HTERT RPE-1 (cell line): ENCODE results near the gene CCT2.
"Not testable (repeated sequence)": the region's sequence is repeated elsewhere in the genome, so short reads cannot be mapped to it uniquely, and the experiment has no call there.

Source experiments
- in situ Hi-C: fragments of 300-500 bp; cut with MboI; formaldehyde crosslinking; loops from 4 replicates; pipeline ENCODE4 v1.14.3; 2020; ENCODE audit warnings: low sequenced_read_pairs

Gene CCT2

DNA sequence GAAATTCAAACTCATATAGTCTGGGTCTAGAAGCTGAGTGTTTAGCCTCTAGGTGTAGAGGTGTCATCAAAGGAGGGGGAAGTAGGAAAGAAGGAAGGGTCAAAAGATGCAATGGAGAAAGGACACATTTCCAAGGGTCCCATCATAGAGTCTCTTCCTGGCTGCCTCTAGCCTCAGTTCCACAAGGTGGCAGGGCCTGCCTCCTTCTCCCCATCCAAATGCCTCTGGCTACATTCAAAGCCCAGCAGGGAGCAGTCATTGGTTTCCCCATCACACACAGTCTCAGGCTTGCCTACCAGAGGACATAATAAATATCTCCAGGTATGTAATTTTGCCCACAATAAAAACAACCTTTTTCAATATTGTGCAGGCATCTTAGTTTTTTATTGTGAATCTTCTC is 2.1 kb upstream of the CCT2 start:
- in situ Hi-C loops: no loop called here

DNA sequence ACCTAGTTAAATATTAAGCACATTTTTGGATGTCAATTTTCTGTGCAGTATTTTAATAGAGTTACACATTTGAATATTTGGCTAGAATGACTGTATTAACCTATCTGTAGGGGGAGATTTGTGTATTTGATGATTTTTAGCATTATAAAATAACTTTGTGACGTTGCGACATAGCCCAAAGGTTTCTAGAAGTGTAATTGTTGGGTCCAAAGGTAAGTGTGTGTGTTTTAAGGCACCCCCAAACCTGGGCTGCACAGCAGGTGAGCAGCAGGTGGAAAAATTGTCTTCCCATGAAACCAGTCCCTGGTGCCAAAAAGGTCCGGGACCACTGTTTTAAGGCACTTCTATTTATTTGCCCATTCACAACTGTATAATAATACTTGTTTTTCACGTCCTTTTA is 3.3 kb downstream of the CCT2 start:
- in situ Hi-C loops: no loop called here

DNA sequence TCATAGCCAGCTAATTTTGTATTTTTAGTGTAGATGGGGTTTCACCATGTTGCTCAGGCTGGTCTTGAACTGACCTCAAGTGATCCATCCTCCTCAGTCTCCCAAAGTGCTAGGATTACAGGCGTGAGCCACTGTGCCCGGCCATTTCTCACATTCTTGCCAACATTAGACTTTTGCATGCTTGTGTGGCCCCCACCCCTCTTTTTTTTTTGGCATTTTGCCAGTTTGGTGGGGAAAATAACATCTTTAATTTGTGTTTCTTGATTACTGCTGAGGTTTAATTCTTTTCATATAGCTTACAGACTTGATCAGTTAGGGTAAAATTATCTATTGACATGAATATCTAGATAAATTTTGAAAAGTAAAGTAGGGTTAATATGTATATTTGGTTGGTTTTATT is 3.8 kb downstream of the CCT2 start:
- in situ Hi-C loops: no loop called here

DNA sequence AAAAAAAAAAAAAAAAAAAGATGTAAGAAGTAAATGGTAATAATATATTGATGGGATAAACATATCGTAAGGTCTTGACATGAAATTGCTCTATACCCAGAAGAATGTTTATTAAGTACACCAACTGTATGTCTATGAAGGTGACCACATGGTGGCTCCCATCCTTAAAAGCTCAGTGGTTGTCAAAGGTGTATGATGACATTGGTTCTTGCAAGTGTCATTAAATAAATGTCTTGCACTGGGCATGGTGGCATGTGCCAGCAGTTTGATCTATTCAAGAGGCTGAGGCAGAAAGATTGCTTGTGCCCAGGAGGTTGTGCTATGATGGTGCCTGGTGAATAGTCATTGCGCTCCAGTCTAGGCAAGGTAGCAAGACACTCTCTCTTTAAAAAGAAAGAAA is 10.4 kb downstream of the CCT2 start:
- in situ Hi-C loops: no loop called here

DNA sequence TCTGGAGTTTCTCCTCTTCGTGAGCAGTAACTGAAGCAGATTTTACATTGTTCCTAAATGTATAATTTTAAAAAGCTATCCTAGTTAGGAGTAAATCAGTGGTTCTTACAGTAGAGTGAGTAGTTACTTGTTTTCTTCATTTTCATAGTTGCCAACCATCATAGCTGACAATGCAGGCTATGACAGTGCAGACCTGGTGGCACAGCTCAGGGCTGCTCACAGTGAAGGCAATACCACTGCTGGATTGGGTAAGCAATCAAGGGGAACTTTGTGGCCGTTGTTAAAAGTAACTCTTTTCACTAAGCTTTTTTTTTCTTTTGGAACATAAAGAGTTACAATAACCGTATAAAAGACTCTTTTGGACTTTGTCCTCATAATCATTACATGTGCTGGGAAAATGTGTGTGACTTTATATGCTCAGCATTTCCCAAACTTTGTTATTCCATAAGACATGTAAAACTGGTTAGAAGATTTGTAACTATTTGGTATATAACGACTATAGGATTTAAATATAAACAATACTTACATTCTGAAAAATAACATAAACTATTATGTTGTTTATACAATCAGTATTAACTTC is 13.0 kb downstream of the CCT2 start:
- in situ Hi-C loops: no loop called here

DNA sequence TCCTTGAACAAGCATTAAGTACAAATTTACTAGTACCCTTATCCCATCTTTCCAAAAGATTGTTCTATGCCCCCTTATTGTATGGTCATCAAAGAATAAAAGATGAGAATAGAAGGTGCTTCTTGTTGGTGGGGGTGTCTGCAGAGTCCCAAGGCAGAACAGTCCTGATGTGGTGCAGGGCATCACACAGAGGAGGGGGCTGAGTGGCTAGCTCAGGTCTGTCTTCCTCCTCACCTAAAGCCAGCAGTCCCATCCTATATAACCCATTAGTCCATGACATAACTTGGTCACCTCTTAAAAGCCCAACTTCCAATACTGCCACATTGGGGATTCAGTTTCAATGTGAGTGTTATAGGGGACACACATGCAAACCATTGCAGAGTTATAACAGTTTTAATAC is 15.5 kb downstream of the CCT2 start:
- in situ Hi-C loops: no loop called here

DNA sequence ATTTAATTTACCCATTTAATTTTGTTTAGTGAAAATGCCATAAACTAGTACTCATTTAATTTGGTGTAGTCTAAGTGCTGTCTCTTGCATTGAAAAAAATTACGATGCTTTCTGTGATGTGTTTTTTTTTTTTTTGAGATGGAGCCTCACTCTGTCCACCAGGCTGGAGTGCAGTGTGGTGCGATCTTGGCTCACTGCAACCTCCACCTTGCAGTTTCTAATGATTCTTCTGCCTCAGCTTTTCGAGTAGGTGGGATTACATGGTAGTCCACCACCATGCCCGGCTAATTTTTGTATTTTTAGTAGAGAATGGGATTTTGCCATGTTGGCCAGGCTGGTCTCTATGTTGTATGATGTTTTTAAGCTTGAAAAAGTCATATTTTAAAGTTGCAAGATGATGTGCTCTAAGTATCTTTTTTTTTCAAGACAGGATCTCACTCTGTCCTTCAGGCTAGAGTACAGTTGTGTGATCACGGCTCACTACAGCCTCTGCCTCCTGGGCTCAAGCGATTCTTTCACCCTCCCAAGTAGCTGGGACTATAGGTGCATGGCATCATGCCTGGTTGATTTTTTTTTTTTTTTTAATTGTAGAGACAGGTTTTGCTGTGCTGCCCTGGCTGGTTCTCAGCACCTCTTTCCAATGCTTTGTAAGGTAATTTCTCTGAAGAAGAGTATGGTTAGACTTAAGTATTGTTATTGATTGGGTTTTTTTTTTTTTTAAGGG is 16.9 kb downstream of the CCT2 start:
- in situ Hi-C loops: no loop called here

DNA sequence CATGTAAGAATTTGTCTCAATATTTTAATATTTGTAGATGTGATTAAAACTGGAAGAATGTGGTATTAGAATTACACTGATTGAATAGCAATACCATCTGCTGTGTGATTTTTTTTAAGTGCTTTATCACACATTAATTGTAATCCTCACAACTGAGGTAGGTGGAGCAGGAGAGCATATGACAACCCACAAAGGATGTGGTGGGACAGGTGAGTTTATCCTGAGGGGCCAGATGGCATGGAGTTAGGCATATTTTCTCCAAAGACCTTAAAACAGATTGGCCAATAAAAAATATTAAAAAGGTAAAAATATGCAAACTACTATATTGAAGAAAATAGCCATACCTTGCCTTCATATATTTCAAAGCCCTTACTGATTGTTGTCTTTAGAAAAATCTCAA is 17.7 kb downstream of the CCT2 start:
- in situ Hi-C loops: no loop called here

DNA sequence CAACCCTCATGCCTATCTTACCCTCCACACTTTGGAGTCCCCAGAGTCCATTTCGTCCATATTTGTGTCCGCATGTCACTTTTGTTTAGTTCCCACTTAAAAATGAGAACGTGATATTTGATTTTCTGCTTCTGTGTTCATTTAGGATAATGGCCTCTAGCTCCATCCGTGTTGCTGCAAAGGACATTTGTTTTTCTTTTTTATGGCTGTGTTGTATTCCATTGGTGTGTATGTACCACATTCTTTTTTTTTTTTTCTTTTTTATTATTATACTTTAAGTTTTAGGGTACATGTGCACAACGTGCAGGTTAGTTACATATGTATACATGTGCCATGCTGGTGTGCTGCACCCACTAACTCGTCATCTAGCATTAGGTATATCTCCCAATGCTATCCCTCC is 18.3 kb downstream of the CCT2 start:
- in situ Hi-C loops: not testable (repeated sequence)

DNA sequence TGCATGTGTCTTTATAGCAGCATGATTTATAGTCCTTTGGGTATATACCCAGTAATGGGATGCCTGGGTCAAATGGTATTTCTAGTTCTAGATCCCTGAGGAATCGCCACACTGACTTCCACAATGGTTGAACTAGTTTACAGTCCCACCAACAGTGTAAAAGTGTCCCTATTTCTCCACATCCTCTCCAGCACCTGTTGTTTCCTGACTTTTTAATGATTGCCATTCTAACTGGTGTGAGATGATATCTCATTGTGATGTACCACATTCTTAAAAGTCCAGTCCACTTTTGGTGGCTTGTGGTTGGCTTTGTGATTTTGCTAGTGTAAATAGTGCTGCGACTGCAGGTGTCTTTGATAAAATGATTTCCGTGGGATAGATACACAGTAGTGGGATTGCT is 19.0 kb downstream of the CCT2 start:
- in situ Hi-C loops: not testable (repeated sequence)

DNA sequence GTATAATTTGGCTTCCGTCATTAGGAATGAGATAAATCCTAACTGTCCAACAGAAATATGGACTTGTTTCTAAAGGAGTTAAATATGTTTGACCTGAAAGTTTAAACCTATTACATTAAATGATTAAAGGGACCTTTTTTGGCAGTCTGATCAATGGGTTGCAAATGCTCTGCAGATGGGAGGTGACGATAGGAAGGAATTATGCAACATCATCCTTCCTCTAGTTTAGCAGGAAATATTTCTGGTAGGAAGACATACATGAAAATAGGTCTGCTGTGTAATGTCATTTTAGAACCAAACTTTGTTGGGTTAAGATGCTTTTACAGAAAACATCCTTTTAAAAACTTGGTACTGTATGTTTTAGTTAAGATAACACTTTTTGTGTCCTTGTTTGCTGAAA is 22.9 kb downstream of the CCT2 start:
- in situ Hi-C loops: no loop called here

DNA sequence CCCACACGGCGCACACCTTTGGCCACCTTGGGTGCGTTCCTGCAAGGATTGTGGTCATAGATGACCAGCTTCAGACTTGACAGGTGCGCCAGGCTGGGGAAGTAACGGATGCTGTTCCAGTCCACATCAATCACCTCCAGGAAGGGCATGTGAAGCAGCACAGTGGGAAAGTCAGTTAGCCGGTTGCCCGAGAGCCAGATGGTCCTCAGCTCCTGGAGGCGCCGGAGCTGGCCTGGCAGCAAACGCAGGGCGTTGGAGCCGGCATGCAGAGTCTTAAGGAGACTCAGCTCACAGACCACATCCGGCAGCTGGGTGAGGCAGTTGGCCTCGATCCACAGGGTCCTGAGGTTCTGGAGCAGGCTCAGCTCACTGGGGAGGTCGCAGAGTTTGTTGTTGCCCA is 24.9 kb downstream of the CCT2 start:
- in situ Hi-C loops: no loop called here

DNA sequence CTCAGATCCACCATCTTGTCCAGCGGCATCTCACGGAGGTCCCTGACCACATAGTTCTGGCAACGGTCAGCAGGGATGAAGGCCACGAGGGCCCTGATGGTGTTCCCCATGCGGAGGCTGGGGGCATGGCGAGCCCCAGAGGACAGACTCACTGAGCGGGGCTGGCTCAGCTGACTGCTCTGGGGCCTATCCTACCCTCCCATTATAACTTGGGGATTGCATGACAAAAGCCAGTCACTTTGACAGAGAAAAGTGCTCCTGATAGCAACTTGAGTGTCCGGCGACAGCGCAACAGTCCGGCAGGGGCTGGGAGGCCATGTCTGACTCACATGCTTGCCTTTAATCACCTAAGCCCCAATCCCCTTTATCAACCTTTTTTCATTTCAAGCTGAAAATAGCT is 25.5 kb downstream of the CCT2 start, which contains the start of gene LRRC10:
LRRC10 (minus strand) TSS at position 179 of the 400 bp plus-strand sequence; CDS start at position 110, 69 bp downstream.
- in situ Hi-C loops: no loop called here

DNA sequence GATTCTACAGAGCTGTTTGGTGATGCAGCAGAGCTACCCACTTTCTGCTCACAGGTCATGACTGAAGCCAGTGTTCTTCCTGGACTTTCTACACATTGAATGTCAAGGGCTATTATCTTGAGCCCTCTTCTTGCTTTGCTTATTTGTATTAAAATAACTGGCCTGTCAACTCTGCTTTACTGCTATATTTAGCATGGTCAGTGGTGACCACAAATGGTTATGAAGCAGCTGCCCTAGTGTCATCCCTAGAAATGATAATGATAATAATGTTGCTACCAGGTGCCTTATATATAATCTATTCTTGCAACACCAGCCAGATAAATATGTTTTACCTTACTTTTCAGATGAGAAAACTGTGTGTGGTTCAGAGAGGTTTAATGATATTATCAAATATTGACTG is 28.1 kb downstream of the CCT2 start:
- in situ Hi-C loops: no loop called here

DNA sequence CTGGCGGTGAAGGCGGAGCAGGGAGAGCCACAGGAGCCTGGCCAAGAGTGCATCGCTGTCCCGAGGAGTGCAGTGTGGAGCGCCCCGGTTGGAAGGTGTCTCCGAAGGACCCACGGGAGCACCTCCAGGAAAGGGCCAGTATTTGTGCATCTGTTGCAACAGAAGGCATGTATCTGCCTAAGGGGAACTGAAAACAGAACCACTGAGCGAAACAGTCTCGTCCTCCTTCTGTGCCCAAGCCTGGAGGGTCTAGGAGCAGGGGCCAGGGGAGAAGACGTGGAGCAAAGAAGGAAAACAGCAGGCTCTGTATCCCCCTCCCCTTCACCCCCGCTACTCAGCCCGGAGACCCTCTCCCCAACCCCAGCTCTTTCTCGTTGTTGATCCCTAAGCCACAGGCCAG is 30.8 kb downstream of the CCT2 start:
- in situ Hi-C loops: no loop called here

DNA sequence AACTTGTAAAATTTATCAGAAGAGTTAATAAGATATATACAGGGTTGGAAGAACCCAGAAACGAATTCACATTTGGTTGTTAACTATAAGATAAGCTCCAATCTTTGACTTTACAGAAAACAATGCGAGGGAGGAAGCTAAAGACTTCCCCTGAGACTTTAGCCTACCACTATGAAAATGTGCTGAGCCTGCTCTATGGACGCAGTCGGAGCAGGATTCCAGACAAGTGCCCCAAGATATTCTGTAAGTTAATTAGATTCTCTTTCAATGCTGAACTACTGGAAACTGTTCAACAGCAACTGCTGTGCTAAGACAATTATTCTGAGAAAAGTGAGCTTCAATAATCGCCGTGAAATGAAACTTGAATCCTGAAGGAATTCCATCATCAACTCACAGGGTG is 33.8 kb downstream of the CCT2 start:
- in situ Hi-C loops: no loop called here

DNA sequence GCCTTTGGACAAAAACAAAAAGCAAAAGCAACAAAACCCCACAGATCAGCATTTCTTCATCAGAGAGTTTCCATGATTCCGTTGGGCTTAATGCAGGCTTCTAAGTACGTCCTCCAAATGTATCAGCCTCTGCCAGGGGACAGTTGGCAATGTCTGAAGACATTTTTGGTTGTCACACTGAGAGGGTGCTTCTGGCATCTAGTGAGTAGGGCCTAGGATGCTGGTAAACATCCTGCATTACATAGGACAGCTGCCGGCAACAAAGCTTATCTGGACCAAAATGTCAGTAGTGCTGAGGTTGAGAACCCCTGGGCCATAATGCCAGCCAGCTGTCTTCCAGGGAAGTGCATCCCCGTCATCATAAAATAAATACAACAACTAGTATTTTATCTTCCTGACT is 34.8 kb downstream of the CCT2 start:
- in situ Hi-C loops: no loop called here

DNA sequence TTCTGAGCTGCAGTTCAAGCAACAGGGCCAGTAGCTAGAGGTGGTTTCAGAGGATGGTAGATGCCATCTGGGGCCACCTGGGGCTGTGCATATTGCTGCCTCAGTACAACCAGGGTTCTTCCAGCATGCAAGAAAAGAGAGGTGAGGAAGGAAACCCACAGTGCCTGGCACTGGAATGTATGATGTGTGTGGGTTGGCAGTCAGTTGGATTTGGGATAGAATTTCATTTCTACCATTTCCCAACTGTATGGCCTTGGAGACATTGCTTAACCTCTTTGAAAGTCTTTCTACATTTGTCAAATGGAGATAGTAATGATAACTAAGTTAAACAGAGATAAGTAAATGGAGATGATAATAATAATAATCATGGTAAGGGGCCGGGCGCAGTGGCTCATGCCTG is 35.7 kb downstream of the CCT2 start:
- in situ Hi-C loops: no loop called here

DNA sequence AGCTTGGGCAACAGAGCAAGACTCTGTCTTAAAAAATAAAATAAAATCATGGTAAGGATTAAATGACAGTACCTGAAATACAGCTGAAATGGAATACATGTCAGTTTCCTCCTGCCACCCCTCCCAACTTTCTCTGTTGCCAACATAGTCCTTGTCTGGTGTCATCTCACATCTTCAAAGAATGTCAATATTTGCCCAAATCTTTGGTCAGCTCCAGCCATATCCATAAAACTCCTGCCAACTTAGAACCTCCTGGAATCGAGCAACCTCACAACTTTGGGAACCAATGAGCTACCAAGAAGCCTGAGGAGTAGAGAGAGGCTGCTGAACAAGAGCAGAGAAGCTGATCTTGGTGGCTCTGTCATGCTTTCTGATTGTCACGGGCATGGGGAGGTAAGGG is 36.3 kb downstream of the CCT2 start:
- in situ Hi-C loops: no loop called here

DNA sequence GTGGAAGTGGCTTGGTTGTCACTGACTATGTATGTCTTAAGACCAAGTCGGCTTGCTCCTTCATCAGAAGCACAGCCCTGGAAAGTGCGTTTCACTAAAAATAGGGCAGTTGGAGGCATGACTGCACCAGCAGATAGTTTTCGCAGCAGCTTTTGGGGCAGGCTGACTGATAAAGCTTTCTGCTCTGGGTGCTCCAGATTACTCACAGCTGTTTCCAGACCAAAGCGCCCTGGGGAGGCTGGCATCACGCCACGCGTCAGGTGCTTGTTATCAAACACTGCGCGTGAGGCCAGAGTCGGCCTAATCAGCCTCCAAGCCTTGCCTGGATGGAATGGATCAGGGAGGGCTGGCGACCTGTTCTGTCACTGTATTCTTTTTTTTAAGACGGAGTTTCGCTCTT is 38.7 kb downstream of the CCT2 start:
- in situ Hi-C loops: no loop called here

DNA sequence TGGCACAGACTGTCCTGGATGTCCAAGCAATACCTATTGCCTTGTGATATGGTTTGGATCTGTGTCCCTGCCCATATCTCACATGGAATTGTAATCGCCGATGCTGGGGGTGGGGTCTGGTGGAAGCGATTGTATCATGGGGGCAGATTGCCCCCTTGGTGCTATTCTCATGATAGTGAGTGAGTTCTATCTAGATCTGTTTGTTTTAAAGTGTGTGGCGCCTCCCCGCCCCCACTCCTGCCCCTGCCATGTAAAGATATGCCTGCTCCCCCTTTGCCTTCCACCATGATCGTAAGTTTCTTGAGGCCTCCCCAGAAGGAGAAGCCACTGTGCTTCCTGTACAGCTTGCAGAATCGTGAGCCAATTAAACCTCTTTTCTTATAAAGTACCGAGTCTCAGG is 42.2 kb downstream of the CCT2 start:
- in situ Hi-C loops: no loop called here

DNA sequence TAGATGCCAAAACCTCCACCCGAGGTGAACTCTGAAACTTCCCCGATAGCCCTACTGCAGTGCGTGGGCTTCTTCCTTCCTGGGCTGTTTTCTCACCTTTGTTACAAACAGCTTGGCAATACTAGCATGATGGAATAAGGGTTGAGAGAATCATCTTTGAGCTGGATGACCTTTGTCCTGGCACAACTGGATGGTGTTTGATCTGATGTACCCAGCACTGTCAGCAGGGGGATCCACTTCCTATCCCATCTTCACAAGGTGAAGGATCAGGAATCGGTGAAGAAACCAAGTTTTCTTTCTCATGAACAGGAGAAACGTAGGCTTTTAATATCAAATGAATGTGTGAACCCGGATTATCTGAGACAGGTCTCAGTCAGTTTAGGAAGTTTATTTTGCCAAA is 44.9 kb downstream of the CCT2 start:
- in situ Hi-C loops: no loop called here

DNA sequence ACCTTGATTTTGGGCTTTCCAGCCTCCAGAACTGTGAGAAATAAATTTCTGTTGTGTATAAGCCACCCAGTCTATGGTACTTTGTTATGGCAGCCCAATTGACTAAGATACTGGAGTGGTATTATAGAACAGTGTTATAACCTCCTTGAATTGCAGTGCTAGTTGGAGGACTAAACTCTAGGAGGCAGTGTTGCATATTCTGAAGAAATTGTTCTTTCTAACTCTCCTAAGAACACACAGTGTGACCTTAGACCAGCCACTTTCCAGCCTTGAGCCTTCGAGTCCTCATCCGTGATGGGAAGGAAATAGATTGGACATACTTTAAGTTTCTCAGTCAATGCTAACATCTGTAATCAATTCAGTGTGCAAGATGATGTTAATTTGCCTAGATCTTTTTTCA is 47.8 kb downstream of the CCT2 start:
- in situ Hi-C loops: no loop called here
